GM12878 (cell line): Measurements from ENCODE around the gene SIGLEC12.

Experiments
- CBFB ChIP-seq: IDR thresholded peaks from 2 replicates; pipeline ENCODE4 v1.6.1; 2016; ENCODE audit warnings: antibody characterized with exemption, low read depth
- CTCF ChIP-seq, 3 experiments: IDR thresholded peaks in 2 of 3; conservative IDR thresholded peaks in 1 of 3; 2 replicates each; pipeline ENCODE4 v1.5.1; 2011; ENCODE audit warnings: low read depth in 3 of 3, low read length in 3 of 3, mild to moderate bottlenecking in 3 of 3, control low read depth in 2 of 3, moderate library complexity in 2 of 3, inconsistent platforms in 1 of 3, mixed read lengths in 1 of 3; ENCODE audit not compliant: control insufficient read depth in 2 of 3, insufficient read depth in 1 of 3; ENCODE audit errors: extremely low read depth in 1 of 3
- POLR2AphosphoS5 ChIP-seq: IDR thresholded peaks from 2 replicates; pipeline ENCODE4 v1.6.1; 2011; ENCODE audit warnings: mild to moderate bottlenecking, low read length, inconsistent platforms

- TF ChIP-seq CTCF (IDR thresholded peaks at IDR 0.05 in 2 of 3, conservative IDR thresholded peaks at IDR 0.05 in 1 of 3; ENCODE audit: control insufficient read depth in 2 of 3, extremely low read depth in 1 of 3, insufficient read depth in 1 of 3, low read depth in 3 of 3, low read length in 3 of 3) (no peak), CBFB (no peak), POLR2AphosphoS5 (no peak)
Observed at GRCh38 chr19:51448011-51448410, 53.6 kb downstream of the SIGLEC12 start.
